Measurements from ENCODE around the gene CYB561. TPM values are rescaled to one million over a fixed set of nuclear protein-coding genes. Genes with fewer than 3 reads are reported as not detected.

The CYB561 gene
- total and polyA plus RNA-seq, 2 donors (not counting 1 experiment from before 2014, with no cell fraction given), result 3.5 to 4.9 TPM

GRCh38 chr17:63460018-63460417 lies 13.9 kb upstream of the CYB561 start:
- Histone ChIP-seq H3K36me3 (replicated peaks in 1 of 2; ENCODE audit: control extremely low read depth in 1 of 2, control insufficient read depth in 1 of 2, extremely low read depth in 1 of 2, insufficient read depth in 2 of 2, low read length in 1 of 2) (no peaks in the 10 kb centered on the region), H4K20me1 (ENCODE audit: control insufficient read depth, insufficient read depth, low read length, poor library complexity, severe bottlenecking) (no peaks in the 10 kb centered on the region), H3K79me2 (ENCODE audit: control insufficient read depth, insufficient read depth, low read length) (no peaks in the 10 kb centered on the region), H3K27ac (ENCODE audit: low read length in 2 of 2) (no peak overlapping the region), H3K4me2 (replicated peaks; ENCODE audit: low read depth, low read length, poor library complexity, severe bottlenecking) (no peak overlapping the region), H3K9me3 (ENCODE audit: control extremely low read depth in 1 of 3, control insufficient read depth in 2 of 3, insufficient read depth in 1 of 3, low read length in 2 of 3) (peaks cover 0 to 18% (median 0%) of the 10 kb centered on the region in 3 donors), H3K9ac (ENCODE audit: low read length) (no peak overlapping the region), H3K4me1 (ENCODE audit: control insufficient read depth in 2 of 2, insufficient read depth in 2 of 2, low read length in 2 of 2) (peaks cover 17 to 33% of the 10 kb centered on the region in 2 donors), H3K27me3 (replicated peaks in 1 of 4; ENCODE audit: control extremely low read depth in 1 of 4, control insufficient read depth in 3 of 4, insufficient read depth in 4 of 4, low read length in 3 of 4) (no peaks in the 10 kb centered on the region), H3K4me3 (ENCODE audit: control extremely low read depth in 1 of 5, extremely low read depth in 1 of 5, insufficient read depth in 1 of 5, low read depth in 2 of 5, low read length in 4 of 5) (no peak overlapping the region), H2AFZ (ENCODE audit: insufficient read depth, low read depth, low read length, poor library complexity, severe bottlenecking) (no peak overlapping the region)
- POLR2A ChIA-PET, result no interaction called here
- Mint-ChIP-seq H3K9me3 (ENCODE audit: insufficient read depth) (no peaks in the 10 kb centered on the region), H3K27ac (peak overlapping the region; percentile 15), H3K4me3 (no peak overlapping the region), H3K27me3 (peaks cover 3% of the 10 kb centered on the region), H3K4me1 (peaks cover 29% of the 10 kb centered on the region)
- WGBS (ENCODE audit: insufficient coverage), result 96% methylated on average over 6 of the region's 9 CpGs
- TF ChIP-seq CTCF (IDR thresholded peaks at IDR 0.05) (no peak), EZH2 (IDR thresholded peaks at IDR 0.05; ENCODE audit: borderline replicate concordance, insufficient read depth, low read depth, low read length, poor library complexity, severe bottlenecking) (no peak)
- intact Hi-C loops (cut with micrococcal nuclease), result no loop called here
- DNase-seq (no peak), ATAC-seq (ENCODE audit: low read depth) (no peak)
- CTCF ChIA-PET, result interaction anchor here (0.6 to 2.2 kb wide), 3 partner anchors 19 to 53 kb away, joined by 3 to 7 read pairs (median 3); no protein-coding TSS in a partner anchor

- Mint-ChIP-seq H3K4me1 (peaks cover 14% of the 10 kb centered on the region), H3K4me3 (no peak overlapping the region), H3K27me3 (peaks cover 3% of the 10 kb centered on the region), H3K9me3 (ENCODE audit: insufficient read depth) (no peaks in the 10 kb centered on the region), H3K27ac (peak overlapping the region; percentile 46)
- intact Hi-C loops (cut with micrococcal nuclease), result no loop called here
- Histone ChIP-seq H3K9ac (ENCODE audit: low read length) (no peak overlapping the region), H3K9me3 (ENCODE audit: control extremely low read depth in 1 of 3, control insufficient read depth in 2 of 3, insufficient read depth in 1 of 3, low read length in 2 of 3) (peaks cover 0 to 18% (median 0%) of the 10 kb centered on the region in 3 donors), H3K36me3 (replicated peaks in 1 of 2; ENCODE audit: control extremely low read depth in 1 of 2, control insufficient read depth in 1 of 2, extremely low read depth in 1 of 2, insufficient read depth in 2 of 2, low read length in 1 of 2) (no peaks in the 10 kb centered on the region), H4K20me1 (ENCODE audit: control insufficient read depth, insufficient read depth, low read length, poor library complexity, severe bottlenecking) (no peaks in the 10 kb centered on the region), H3K79me2 (ENCODE audit: control insufficient read depth, insufficient read depth, low read length) (no peaks in the 10 kb centered on the region), H3K27ac (ENCODE audit: low read length in 2 of 2) (no peak overlapping the region), H3K4me3 (ENCODE audit: control extremely low read depth in 1 of 5, extremely low read depth in 1 of 5, insufficient read depth in 1 of 5, low read depth in 2 of 5, low read length in 4 of 5) (no peak overlapping the region), H3K27me3 (replicated peaks in 1 of 4; ENCODE audit: control extremely low read depth in 1 of 4, control insufficient read depth in 3 of 4, insufficient read depth in 4 of 4, low read length in 3 of 4) (no peaks in the 10 kb centered on the region), H2AFZ (ENCODE audit: insufficient read depth, low read depth, low read length, poor library complexity, severe bottlenecking) (no peak overlapping the region), H3K4me2 (replicated peaks; ENCODE audit: low read depth, low read length, poor library complexity, severe bottlenecking) (no peak overlapping the region), H3K4me1 (ENCODE audit: control insufficient read depth in 2 of 2, insufficient read depth in 2 of 2, low read length in 2 of 2) (peaks cover 9 to 21% of the 10 kb centered on the region in 2 donors)
- ChIA-PET POLR2A (no interaction called here), CTCF (no interaction called here)
- WGBS (ENCODE audit: insufficient coverage), result no CpG with 5 or more reads among the region's 4 CpGs
- no peak for DNase-seq
- ATAC-seq (ENCODE audit: low read depth), result no peak
- no peak for TF ChIP-seq EZH2 (IDR thresholded peaks at IDR 0.05; ENCODE audit: borderline replicate concordance, insufficient read depth, low read depth, low read length, poor library complexity, severe bottlenecking)
- no peak for TF ChIP-seq CTCF (IDR thresholded peaks at IDR 0.05)
These were observed 12.4 kb upstream of the CYB561 start for GRCh38 chr17:63458478-63458877.
